ENCODE data around the gene ENG.
"Not testable (repeated sequence)": the region's sequence is repeated elsewhere in the genome, so short reads cannot be mapped to it uniquely, and the experiment has no call there.

ENG gene

GRCh38 chr9:127878001-127878651, 23.7 kb upstream of the ENG start:
- no peak for DNase-seq

- no peak for DNase-seq
Observed at GRCh38 chr9:127877566-127877998, 23.1 kb upstream of the ENG start, which contains the start of gene AK1. Gene AK1 (minus strand): TSS chr9:127877675. CDS start chr9:127874617, 3,058 bp downstream.

- DNase-seq, result no peak
Observed at GRCh38 chr9:127876764-127877562, 22.5 kb upstream of the ENG start.

GRCh38 chr9:127876026-127876763, 21.7 kb upstream of the ENG start:
- no peak for DNase-seq

GRCh38 chr9:127875306-127875966, 21.0 kb upstream of the ENG start:
- DNase-seq, result no peak

GRCh38 chr9:127874301-127875221, 20.1 kb upstream of the ENG start:
- DNase-seq, result no peak

GRCh38 chr9:127873886-127874285, 19.4 kb upstream of the ENG start:
- no peak for DNase-seq

- DNase-seq, result no peak
Observed at GRCh38 chr9:127873223-127873691, 18.8 kb upstream of the ENG start.

GRCh38 chr9:127872369-127873222, 18.1 kb upstream of the ENG start:
- DNase-seq, result no peak

GRCh38 chr9:127871531-127871930, 17.1 kb upstream of the ENG start:
- DNase-seq, result no peak

GRCh38 chr9:127870887-127871286, 16.4 kb upstream of the ENG start:
- no peak for DNase-seq

- not testable (repeated sequence) for DNase-seq
Observed at GRCh38 chr9:127870153-127870491, 15.7 kb upstream of the ENG start.

- DNase-seq, result peak; percentile 90 to 92
Observed at GRCh38 chr9:127869310-127870152, 15.1 kb upstream of the ENG start.

GRCh38 chr9:127868278-127868902, 13.9 kb upstream of the ENG start:
- no peak for DNase-seq

- no peak for DNase-seq
Observed at GRCh38 chr9:127867356-127868277, 13.2 kb upstream of the ENG start.

GRCh38 chr9:127866535-127866934, 12.1 kb upstream of the ENG start:
- DNase-seq, result no peak

- peak; percentile 17 to 47 for DNase-seq
Observed at GRCh38 chr9:127865645-127866464, 11.4 kb upstream of the ENG start.
